NCI-H2107 treated with DMSO at 0.1 percent for 48 hours (cell line): ENCODE results near the gene SEMA3C.

Source experiments
- DNase-seq: peaks from one replicate; lab custom pipeline; 2025; ENCODE audit not compliant: unreplicated experiment; lab: John Stamatoyannopoulos, UW

The SEMA3C gene

DNA sequence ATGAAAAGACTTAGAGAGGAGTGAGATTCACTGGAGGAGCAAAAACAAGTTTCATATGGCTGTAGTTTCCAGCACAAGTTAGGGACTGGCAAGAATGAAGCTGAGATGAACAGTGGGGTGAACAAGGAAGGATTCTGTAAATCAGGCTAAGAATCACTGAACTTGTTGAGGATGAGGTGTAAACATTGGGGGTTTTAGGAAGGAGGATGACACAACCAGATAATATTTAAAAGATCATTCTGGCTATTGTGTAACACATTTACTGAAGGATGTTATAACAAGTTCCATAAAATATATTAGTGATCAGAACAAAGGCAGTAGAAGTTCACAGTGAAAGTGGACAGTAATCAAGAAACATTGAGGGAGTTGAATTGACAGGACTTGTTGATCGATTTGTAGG lies 211.5 kb downstream of the SEMA3C start:
- DNase-seq = no peak

DNA sequence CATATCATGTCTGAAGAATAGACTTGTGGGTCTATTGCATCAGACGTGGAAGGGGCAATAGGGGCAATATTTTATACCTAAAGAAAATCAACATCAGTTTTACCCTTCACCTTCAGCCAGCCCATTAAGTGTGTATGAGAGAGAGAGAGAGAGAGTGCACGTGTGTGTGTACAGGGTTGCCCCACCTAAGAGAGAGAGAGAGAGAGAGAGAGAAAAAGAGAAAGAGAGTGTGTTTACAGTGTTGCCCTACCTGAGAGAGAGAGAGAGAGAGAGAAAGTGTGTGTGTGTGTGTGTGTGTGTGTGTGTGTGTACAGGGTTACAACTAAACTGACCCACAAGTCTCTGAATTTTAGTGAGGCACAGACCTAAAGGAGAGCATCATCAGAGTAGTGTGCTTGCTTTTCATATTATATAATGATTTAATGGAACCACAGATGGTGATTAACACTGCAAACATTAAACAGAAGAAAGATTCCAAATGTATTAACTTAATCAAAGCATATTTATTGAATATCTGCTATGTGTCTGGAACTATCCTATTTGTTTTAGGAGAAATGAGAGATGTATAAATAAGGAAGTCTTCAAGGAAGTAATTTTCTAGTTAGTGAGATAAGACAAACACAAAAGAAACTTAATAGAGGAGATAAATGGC lies 213.6 kb downstream of the SEMA3C start:
- DNase-seq = no peak

DNA sequence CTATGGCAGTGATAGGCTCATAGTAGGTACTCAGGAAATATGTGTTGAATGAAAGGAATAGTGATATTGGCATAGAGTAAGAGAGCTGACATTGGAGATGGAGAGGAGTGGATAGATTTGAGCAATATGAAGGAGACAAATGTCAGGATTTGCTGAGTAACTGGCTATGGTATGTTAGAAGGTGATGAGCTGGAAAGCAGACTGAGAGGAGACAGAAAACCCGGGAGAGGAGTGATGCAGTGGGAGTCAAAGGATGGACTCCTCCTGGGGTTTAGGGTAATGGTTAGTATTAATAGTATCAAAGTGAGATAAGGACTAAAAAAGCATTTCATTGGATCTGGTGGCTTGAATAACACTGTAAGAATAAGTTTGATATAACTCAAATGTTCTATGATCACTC lies 215.6 kb downstream of the SEMA3C start:
- no peak for DNase-seq

GRCh38 chr7:80699721-80700256 lies 219.1 kb downstream of the SEMA3C start:
- no peak for DNase-seq

DNA sequence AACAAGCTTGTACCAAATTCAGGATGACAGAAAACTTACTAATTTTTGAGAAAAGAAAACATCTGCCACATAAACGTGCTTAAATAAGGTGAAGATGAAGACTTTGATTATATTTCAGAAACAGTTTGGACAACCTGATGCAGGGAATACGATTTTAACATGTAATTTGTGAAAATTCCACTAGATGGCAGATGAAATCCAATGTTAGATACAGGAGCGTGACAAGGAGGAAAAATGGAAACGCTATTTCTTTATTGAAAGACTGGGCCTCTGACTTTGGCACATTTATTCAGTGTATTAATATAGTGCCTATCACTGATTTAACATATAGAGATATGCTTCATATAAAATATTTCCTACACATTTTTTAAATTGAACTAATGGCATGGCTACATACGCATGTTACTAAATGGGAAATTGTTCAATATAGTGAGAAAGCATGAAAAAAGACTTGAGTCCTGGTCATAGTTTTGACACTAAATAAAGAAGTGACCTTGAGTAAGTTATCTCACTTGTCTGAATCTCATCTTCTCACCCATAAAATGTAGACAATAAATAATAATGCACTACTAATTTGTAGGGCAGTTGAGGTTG lies 219.7 kb downstream of the SEMA3C start:
- DNase-seq = peak; percentile 82
